ENCODE results near the gene TBXA2R.
"Not testable (repeated sequence)": the region's sequence is repeated elsewhere in the genome, so short reads cannot be mapped to it uniquely, and the experiment has no call there.

Gene TBXA2R

GRCh38 chr19:3606690-3607289, at the start of gene TBXA2R:
TSS of gene TBXA2R (minus strand) at chr19:3606875. CDS start at chr19:3600634, 6,241 bp downstream.
- peak in 3 of 4 experiments; percentile 14 to 23 (median 21) for DNase-seq

GRCh38 chr19:3656073-3656746, 49.5 kb upstream of the TBXA2R start:
- no peak for DNase-seq

- no peak for DNase-seq
Observed at GRCh38 chr19:3655402-3656072, 48.9 kb upstream of the TBXA2R start.

- DNase-seq, result no peak
Observed at GRCh38 chr19:3653865-3654513, 47.3 kb upstream of the TBXA2R start.

GRCh38 chr19:3653081-3653795, 46.6 kb upstream of the TBXA2R start:
- DNase-seq, result no peak

GRCh38 chr19:3652422-3652821, 45.7 kb upstream of the TBXA2R start:
- DNase-seq, result no peak

- no peak for DNase-seq
Observed at GRCh38 chr19:3651684-3652083, 45.0 kb upstream of the TBXA2R start.

GRCh38 chr19:3649888-3650287, 43.2 kb upstream of the TBXA2R start:
- DNase-seq, result no peak

- no peak for DNase-seq
Observed at GRCh38 chr19:3648037-3648905, 41.6 kb upstream of the TBXA2R start.

- not testable (repeated sequence) for DNase-seq
Observed at GRCh38 chr19:3647102-3647501, 40.4 kb upstream of the TBXA2R start.

GRCh38 chr19:3646336-3647092, 39.8 kb upstream of the TBXA2R start:
- no peak for DNase-seq

GRCh38 chr19:3645726-3646125, 39.1 kb upstream of the TBXA2R start:
- DNase-seq, result no peak

GRCh38 chr19:3645067-3645396, 38.4 kb upstream of the TBXA2R start:
- no peak for DNase-seq

- DNase-seq, result no peak
Observed at GRCh38 chr19:3644351-3645066, 37.8 kb upstream of the TBXA2R start.

- DNase-seq, result no peak
Observed at GRCh38 chr19:3643674-3644313, 37.1 kb upstream of the TBXA2R start.

- DNase-seq, result no peak
Observed at GRCh38 chr19:3642987-3643673, 36.5 kb upstream of the TBXA2R start.

GRCh38 chr19:3642296-3642695, 35.6 kb upstream of the TBXA2R start:
- DNase-seq, result no peak

GRCh38 chr19:3641515-3642269, 35.0 kb upstream of the TBXA2R start:
- DNase-seq, result no peak

GRCh38 chr19:3639479-3639878, 32.8 kb upstream of the TBXA2R start:
- DNase-seq, result no peak
